ENCODE measurements around the gene DDX10.

- TF ChIP-seq GATA2 (IDR thresholded peaks at IDR 0.05; ENCODE audit: low read depth, low read length) (no peak), GATA3 (IDR thresholded peaks at IDR 0.05; ENCODE audit: low read depth, low read length) (no peak)
Observed at GRCh38 chr11:108915666-108916065, 250.8 kb downstream of the DDX10 start.

Measured in SH-SY5Y (cell line).